ENCODE data around the gene TOP3A.

Gene TOP3A

GRCh38 chr17:18224387-18225120 is 90.2 kb downstream of the TOP3A start:
- peak; percentile 48 for DNase-seq
- peak overlapping the region; percentile 77 for H3K4me3 Mint-ChIP-seq

GRCh38 chr17:18224053-18224386 is 90.8 kb downstream of the TOP3A start:
- no peaks in the 10 kb centered on the region for H3K36me3 Mint-ChIP-seq (ENCODE audit: low read depth)
- no peak for DNase-seq
- no peak overlapping the region for H3K27ac Mint-ChIP-seq
- TF ChIP-seq CTCF (IDR thresholded peaks at IDR 0.05), result no peak
- H3K4me1 Mint-ChIP-seq, result peaks cover 50% of the 10 kb centered on the region
- peaks cover 3% of the 10 kb centered on the region for H3K27me3 Mint-ChIP-seq (ENCODE audit: low read depth, poor library complexity)
- H3K4me3 Mint-ChIP-seq, result no peak overlapping the region
- no peaks in the 10 kb centered on the region for H3K9me3 Mint-ChIP-seq

More at GRCh38 chr17:18224387-18225120, 90.2 kb downstream of the TOP3A start:
- Mint-ChIP-seq H3K9me3 (no peaks in the 10 kb centered on the region), H3K27ac (peak overlapping the region; percentile 94), H3K27me3 (ENCODE audit: low read depth, poor library complexity) (peaks cover 3% of the 10 kb centered on the region), H3K36me3 (ENCODE audit: low read depth) (no peaks in the 10 kb centered on the region), H3K4me1 (peaks cover 51% of the 10 kb centered on the region)
- no peak for TF ChIP-seq CTCF (IDR thresholded peaks at IDR 0.05)
